GM18861 (cell line): ENCODE data around the gene SCAMP2.

Experiments
- ATAC-seq: cut with Tn5 transposase; IDR thresholded peaks from one replicate; pipeline ENCODE4 v1.9.1; 2021; ENCODE audit not compliant: unreplicated experiment

The SCAMP2 gene

DNA sequence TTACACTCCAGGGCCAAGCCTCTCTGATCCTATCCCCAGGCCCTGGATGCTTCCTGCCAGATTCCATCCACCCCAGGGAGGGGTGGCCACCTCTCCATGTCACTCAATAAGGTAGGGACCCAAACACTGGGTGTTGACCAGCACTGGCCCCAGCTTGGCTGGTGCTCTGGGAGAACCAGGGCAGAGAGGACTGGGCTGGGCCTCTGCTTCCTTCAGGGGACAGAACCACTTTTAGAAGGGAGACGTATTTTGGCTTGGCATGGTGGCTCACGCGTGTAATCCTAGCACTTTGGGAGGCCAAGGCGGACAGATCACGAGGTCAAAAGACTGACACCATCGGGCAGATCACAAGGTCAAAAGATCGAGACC lies 51.4 kb downstream of the SCAMP2 start:
- ATAC-seq = no peak

DNA sequence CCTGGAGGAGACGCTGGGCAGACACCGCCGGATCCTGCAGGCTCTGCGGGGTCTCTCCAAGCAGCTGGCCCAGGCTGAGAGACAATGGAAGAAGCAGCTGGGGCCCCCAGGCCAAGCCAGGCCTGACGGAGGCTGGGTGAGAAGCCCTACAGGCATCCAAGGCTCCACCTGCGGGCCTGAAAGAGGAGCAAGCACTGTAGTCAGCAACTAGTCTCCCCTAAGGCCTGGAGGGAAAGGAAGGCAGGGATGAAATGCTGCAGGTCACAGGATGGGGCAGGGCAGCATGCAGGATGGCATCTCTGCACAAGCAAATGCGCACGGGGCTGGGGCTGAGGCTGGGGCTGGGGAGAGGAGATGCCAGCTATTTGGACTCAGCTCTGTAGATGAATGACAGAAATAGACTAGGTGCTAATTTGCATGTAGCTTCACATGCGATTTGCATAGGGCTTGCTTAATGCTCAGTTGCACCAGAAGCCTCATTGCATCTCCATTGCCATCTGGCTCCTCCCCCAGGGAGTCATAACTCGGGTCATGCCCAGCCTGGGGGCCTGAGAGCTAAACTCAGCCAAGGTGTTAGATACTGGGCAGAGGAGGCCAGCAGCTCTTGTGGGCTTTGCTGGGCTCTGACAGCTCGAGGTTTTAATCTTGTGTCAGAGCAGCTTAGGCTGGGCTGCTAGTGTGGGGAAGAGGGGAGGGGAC lies 51.9 kb downstream of the SCAMP2 start:
- ATAC-seq = peak; percentile 72

DNA sequence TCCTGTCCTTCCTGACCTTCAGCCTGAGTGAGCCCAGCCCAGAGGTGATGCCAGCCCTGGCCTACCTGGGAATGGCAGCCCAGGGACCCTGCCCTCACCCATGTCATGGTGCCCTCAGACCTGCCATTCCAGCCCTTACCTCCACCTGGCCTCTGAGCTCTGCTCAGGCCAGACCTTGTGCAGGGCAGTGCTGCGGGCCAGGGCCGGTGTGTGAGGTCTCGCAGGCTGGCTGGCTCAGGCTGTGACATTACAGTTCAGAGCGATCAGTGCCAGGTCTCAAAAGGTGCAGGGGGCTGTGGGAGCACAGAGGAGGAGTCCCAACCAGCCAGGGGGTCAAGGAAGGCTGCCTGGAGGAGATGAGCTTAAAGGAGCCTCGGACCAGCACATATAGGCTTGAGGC lies 53.1 kb downstream of the SCAMP2 start:
- no peak for ATAC-seq

DNA sequence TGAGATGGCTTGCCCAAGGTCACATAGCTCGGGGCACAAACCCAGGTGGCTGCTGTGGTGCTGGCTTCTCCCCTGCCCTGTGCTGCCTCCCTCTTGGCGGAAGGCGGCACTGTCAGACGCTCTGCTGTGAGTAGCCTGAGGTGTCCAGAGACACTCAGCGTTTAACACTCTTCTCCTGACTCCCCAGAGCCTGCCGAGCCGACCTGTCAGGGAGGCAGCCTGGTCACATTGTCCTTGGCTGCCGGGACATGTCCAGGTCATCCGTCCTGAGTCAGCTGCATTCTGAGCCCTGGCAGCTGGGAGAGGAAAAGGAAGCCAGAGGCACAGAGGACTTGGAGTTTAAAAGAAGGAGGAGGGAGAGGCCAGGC lies 55.8 kb downstream of the SCAMP2 start:
- ATAC-seq = no peak

DNA sequence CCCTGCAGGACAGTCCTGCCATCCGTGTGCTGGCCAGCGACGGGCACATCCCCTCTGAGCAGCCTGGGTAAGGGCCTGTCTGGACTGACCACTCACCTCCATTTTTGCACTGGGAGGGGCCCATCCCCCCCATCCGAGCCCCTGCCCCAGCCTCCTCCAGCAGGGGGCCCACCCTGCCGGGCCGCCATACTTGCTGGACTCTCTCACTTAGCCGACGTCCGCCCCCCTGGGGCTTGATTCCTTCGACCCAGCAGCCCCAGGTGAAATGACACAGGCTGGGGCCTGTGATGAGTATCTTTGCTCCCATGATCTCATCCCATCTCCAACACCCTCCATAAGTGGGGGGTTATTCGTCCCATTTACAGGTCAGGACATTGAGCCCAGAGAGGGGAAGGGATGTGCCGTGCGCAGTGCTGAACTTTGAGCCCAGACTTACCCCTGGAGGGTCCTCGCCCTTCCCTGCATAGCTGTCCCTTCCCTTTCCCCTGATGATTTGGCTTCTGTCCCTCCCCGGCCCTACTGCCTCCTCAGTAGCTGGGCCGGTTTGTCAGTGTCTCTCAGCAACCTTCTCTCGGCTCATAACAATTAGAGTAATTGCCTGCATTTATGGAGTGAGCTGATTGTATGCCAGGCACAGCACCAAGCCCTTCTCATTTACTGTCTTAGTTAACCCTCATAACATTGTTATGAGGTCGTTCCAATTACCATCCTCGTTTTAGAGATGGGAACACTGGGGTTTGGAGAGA lies 56.4 kb downstream of the SCAMP2 start:
- no peak for ATAC-seq

GRCh38 chr15:74815961-74816360 lies 57.2 kb downstream of the SCAMP2 start:
- no peak for ATAC-seq

GRCh38 chr15:74815121-74815934 lies 57.8 kb downstream of the SCAMP2 start:
- no peak for ATAC-seq

GRCh38 chr15:74812533-74812932 lies 60.6 kb downstream of the SCAMP2 start, which contains the start of gene LMAN1L:
Gene LMAN1L, plus strand, starts transcription at chr15:74812835. Its CDS starts 20 bp downstream, at chr15:74812855.
- ATAC-seq = no peak

- ATAC-seq = no peak
Observed at GRCh38 chr15:74809956-74810355, 63.2 kb downstream of the SCAMP2 start.

- ATAC-seq = no peak
Observed at GRCh38 chr15:74809242-74809641, 63.9 kb downstream of the SCAMP2 start.

GRCh38 chr15:74808840-74809229 lies 64.3 kb downstream of the SCAMP2 start:
- ATAC-seq = no peak

- no peak for ATAC-seq
Observed at GRCh38 chr15:74808078-74808839, 64.9 kb downstream of the SCAMP2 start.

DNA sequence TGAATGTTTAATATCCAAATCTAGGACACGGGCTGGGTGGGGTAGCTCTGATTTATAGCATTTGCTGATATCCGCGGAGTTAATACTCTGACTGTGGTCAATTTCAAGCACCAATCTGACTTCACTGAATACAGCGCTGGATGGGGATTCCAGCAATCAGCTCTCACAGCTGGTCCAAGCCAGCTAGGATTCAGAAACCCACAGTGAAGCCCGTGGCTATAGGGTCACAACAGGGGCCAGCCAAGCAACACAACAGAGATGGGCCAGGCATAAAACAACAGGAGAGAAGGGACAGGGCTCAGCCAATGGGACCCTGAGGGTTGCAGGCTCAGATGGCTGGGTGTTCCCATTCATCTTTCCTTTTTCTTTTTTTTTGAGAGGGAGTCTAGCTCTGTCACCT lies 65.9 kb downstream of the SCAMP2 start:
- no peak for ATAC-seq

- no peak for ATAC-seq
Observed at GRCh38 chr15:74804935-74805334, 68.2 kb downstream of the SCAMP2 start.

GRCh38 chr15:74802862-74803447 lies 70.2 kb downstream of the SCAMP2 start:
- ATAC-seq = no peak

GRCh38 chr15:74802290-74802689 lies 70.9 kb downstream of the SCAMP2 start:
- no peak for ATAC-seq

DNA sequence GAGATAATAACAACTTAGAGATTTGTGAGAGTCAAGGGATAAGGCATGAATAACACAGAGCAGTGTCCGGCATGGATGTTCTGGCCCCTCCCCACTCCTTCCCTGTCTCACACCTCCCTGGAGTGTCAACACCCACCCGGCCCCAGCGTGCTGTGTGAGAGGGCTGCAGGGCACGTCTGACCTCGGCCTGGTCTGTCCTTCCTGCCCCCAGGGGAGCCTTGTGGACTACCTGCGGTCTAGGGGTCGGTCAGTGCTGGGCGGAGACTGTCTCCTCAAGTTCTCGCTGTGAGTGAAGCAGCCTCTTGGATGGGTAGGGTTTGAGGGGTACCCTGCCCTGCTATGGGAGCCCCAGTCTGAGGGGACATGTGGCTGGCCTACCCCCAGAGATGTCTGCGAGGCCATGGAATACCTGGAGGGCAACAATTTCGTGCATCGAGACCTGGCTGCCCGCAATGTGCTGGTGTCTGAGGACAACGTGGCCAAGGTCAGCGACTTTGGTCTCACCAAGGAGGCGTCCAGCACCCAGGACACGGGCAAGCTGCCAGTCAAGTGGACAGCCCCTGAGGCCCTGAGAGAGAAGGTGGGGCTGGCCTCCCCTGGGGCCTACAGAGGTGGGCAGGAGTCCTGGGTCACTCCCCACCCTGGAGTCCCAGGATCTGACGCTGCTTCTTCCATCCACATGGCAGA lies 71.7 kb downstream of the SCAMP2 start:
- ATAC-seq = no peak

DNA sequence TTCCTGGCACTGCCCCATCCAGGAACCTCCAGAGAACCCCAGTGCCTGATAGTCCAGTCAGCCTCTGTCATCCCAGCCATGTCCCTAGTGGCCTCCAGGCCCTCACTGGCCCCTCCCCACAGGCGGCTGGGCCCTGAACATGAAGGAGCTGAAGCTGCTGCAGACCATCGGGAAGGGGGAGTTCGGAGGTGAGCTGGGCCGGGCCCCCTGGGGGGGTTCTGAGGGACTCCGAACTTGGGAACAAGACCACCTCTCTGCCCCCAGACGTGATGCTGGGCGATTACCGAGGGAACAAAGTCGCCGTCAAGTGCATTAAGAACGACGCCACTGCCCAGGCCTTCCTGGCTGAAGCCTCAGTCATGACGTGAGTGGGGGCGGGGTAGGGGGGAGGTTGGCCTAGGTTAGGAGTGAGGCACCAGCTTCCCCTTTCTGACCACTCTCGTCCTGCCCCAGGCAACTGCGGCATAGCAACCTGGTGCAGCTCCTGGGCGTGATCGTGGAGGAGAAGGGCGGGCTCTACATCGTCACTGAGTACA lies 72.5 kb downstream of the SCAMP2 start:
- ATAC-seq = no peak

DNA sequence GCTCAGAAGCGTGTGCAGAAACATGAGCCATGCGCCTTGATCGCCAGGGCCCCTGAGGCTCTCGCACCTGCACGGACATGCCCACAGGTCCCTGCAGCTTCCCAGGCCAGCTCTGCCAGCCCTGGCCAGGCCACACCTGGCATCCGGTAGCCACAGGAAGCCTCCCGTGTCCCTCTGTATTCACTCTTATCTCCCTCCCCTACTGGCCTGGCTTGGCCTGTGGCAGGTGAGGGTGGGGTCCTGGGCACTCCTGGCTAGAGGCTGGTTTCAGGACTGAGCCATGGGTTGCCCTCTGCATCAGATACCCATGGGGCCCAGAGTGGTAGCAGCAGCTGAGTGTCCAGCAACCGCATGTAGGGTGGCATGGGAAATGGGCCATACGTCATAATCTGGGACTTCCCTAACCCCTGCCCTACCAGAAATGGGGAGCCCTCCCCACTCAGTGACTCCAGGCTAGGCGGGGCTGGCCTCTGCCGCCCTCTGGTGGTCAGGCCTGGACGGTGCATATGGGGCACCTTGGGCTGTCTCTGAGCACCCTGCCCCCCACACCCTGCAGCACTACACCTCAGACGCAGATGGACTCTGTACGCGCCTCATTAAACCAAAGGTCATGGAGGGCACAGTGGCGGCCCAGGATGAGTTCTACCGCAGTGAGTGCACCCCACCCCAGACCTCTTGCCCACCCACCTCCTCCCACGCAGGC lies 73.2 kb downstream of the SCAMP2 start:
- peak; percentile 62 for ATAC-seq
